HFFc6 (cell line): ENCODE results near the gene PDE6H. TPM values are rescaled to one million over a fixed set of nuclear protein-coding genes. Genes with fewer than 3 reads are reported as not detected.
A peak's percentile ranks its signal among the peaks of the same experiment; 100 is the strongest.

Source experiments
- DNase-seq: peaks from one replicate; pipeline ENCODE4 v3.0.0-alpha.2; 2018
- H3K27ac Mint-ChIP-seq: 2 replicates; pipeline ENCODE4 v1.8.0; 2020; ENCODE audit warnings: mild to moderate bottlenecking, mixed read lengths
- H3K27me3 Mint-ChIP-seq: 2 replicates; pipeline ENCODE4 v1.8.0; 2021; ENCODE audit warnings: mild to moderate bottlenecking, moderate library complexity, mixed read lengths; ENCODE audit not compliant: insufficient read depth
- H3K36me3 Mint-ChIP-seq: 2 replicates; pipeline ENCODE4 v1.8.0; 2021; ENCODE audit warnings: low read depth, mixed read lengths
- H3K4me1 Mint-ChIP-seq: 2 replicates; pipeline ENCODE4 v1.8.0; 2020; ENCODE audit warnings: low read depth, mixed read lengths
- H3K4me3 Mint-ChIP-seq: 2 replicates; pipeline ENCODE4 v1.8.0; 2020; ENCODE audit warnings: mild to moderate bottlenecking, moderate library complexity, mixed read lengths
- H3K9me3 Mint-ChIP-seq: 2 replicates; pipeline ENCODE4 v1.8.0; 2020; ENCODE audit warnings: mild to moderate bottlenecking, mixed read lengths
- CTCF ChIP-seq: fragments of 200-600 bp; sonication (generic); IDR thresholded peaks from 2 replicates; pipeline ENCODE4 v1.5.0; 2021; ENCODE audit warnings: antibody characterized with exemption, mild to moderate bottlenecking
- total RNA-seq, 6 experiments: library from RNA; stranded (reverse); fragmentation: NEBNext Ultra II Directional; extraction: Animal tissue kit (Norgen Biotek cat#: 25700); gene quantifications; 2 replicates in 1 of 6; 3 replicates in 5 of 6; pipeline ENCODE4 v1.2.3, GENCODE V29; 2021

PDE6H gene
- total RNA-seq, 6 experiments from 2014 or later, result not detected

GRCh38 chr12:14995583-14996425, 23.0 kb downstream of the PDE6H start:
- Mint-ChIP-seq H3K9me3 (no peaks in the 10 kb centered on the region), H3K4me1 (peaks cover 29% of the 10 kb centered on the region), H3K36me3 (no peaks in the 10 kb centered on the region), H3K27ac (no peak overlapping the region; the same call in 1 of the 2 replicates), H3K4me3 (no peak overlapping the region), H3K27me3 (peaks cover 9% of the 10 kb centered on the region)
- peak; percentile 86 for TF ChIP-seq CTCF
- DNase-seq, result peak; percentile 33

- Mint-ChIP-seq H3K36me3 (no peaks in the 10 kb centered on the region), H3K27ac (no peak overlapping the region), H3K4me1 (peaks cover 26% of the 10 kb centered on the region), H3K9me3 (no peaks in the 10 kb centered on the region), H3K27me3 (peaks cover 10% of the 10 kb centered on the region), H3K4me3 (no peak overlapping the region)
- no peak for DNase-seq
- no peak for TF ChIP-seq CTCF
Measured at GRCh38 chr12:14997998-14998397, 25.2 kb downstream of the PDE6H start.

- Mint-ChIP-seq H3K27me3 (peaks cover 13% of the 10 kb centered on the region), H3K36me3 (no peaks in the 10 kb centered on the region), H3K4me1 (peaks cover 14% of the 10 kb centered on the region), H3K27ac (no peak overlapping the region), H3K9me3 (no peaks in the 10 kb centered on the region), H3K4me3 (no peak overlapping the region)
- no peak for DNase-seq
- no peak for TF ChIP-seq CTCF
Measured at GRCh38 chr12:14999021-14999694, 26.3 kb downstream of the PDE6H start.

GRCh38 chr12:14999695-15000365, 27.0 kb downstream of the PDE6H start:
- no peak overlapping the region for H3K4me3 Mint-ChIP-seq
- H3K27ac Mint-ChIP-seq, result no peak overlapping the region
- TF ChIP-seq CTCF, result no peak
- H3K27me3 Mint-ChIP-seq, result peaks cover 13% of the 10 kb centered on the region
- no peak for DNase-seq
- H3K9me3 Mint-ChIP-seq, result no peaks in the 10 kb centered on the region
- peaks cover 8% of the 10 kb centered on the region; the same call in 1 of the 2 replicates for H3K4me1 Mint-ChIP-seq
- H3K36me3 Mint-ChIP-seq, result no peaks in the 10 kb centered on the region

- Mint-ChIP-seq H3K36me3 (no peaks in the 10 kb centered on the region), H3K4me3 (no peak overlapping the region), H3K4me1 (0 out of 2 replicates have a peak, but pooled peaks cover under 1% of the 10 kb centered on the region), H3K9me3 (no peaks in the 10 kb centered on the region), H3K27me3 (peaks cover 14% of the 10 kb centered on the region), H3K27ac (no peak overlapping the region)
- DNase-seq, result no peak
- no peak for TF ChIP-seq CTCF
Measured at GRCh38 chr12:15000575-15000974, 27.7 kb downstream of the PDE6H start.
